Measurements from ENCODE around the gene MXRA7.
"Not testable (repeated sequence)": the region's sequence is repeated elsewhere in the genome, so short reads cannot be mapped to it uniquely, and the experiment has no call there.

Gene MXRA7

GRCh38 chr17:76644995-76645394 is 65.8 kb downstream of the MXRA7 start:
- DNase-seq (ENCODE audit: low read depth, low spot score) = no peak

GRCh38 chr17:76643553-76644148 is 67.1 kb downstream of the MXRA7 start, which contains the start of gene ST6GALNAC1:
ST6GALNAC1 (minus strand) TSS chr17:76643757; CDS start chr17:76643638, 119 bp downstream.
- DNase-seq (ENCODE audit: low read depth, low spot score) = no peak

GRCh38 chr17:76642994-76643393 is 67.8 kb downstream of the MXRA7 start:
- DNase-seq (ENCODE audit: low read depth, low spot score) = no peak

GRCh38 chr17:76642032-76642561 is 68.7 kb downstream of the MXRA7 start:
- no peak for DNase-seq (ENCODE audit: low read depth, low spot score)

- DNase-seq (ENCODE audit: low read depth, low spot score) = no peak
Observed at GRCh38 chr17:76641501-76641900, 69.3 kb downstream of the MXRA7 start.

GRCh38 chr17:76640550-76641380 is 70.0 kb downstream of the MXRA7 start:
- DNase-seq (ENCODE audit: low read depth, low spot score) = no peak

- DNase-seq (ENCODE audit: low read depth, low spot score) = no peak
Observed at GRCh38 chr17:76638263-76638662, 72.5 kb downstream of the MXRA7 start.

GRCh38 chr17:76636486-76637206 is 74.1 kb downstream of the MXRA7 start:
- DNase-seq (ENCODE audit: low read depth, low spot score) = not testable (repeated sequence)

GRCh38 chr17:76635659-76636360 is 75.0 kb downstream of the MXRA7 start:
- DNase-seq (ENCODE audit: low read depth, low spot score) = no peak

- no peak for DNase-seq (ENCODE audit: low read depth, low spot score)
Observed at GRCh38 chr17:76635039-76635438, 75.7 kb downstream of the MXRA7 start.

GRCh38 chr17:76633628-76634328 is 77.0 kb downstream of the MXRA7 start:
- DNase-seq (ENCODE audit: low read depth, low spot score) = no peak

- no peak for DNase-seq (ENCODE audit: low read depth, low spot score)
Observed at GRCh38 chr17:76631821-76632565, 78.8 kb downstream of the MXRA7 start.

GRCh38 chr17:76630151-76630550 is 80.6 kb downstream of the MXRA7 start:
- no peak for DNase-seq (ENCODE audit: low read depth, low spot score)

Measured in smooth muscle cell of the brain vasculature (primary cell).